Erythroblast (primary cell): ENCODE results near the gene CD164L2.

ENCODE experiments used
- GATA1 ChIP-seq: IDR thresholded peaks from 2 replicates; pipeline ENCODE4 v1.6.1; 2011; ENCODE audit warnings: low read depth, mild to moderate bottlenecking, control low read depth, low read length, moderate library complexity
- POLR2A ChIP-seq: IDR thresholded peaks from 2 replicates; pipeline ENCODE4 v1.6.1; 2011; ENCODE audit warnings: mild to moderate bottlenecking, low read length

GRCh38 chr1:27414091-27414490 lies 31.0 kb upstream of the CD164L2 start:
- TF ChIP-seq POLR2A, result no peak
- TF ChIP-seq GATA1, result no peak
